ENCODE measurements around the gene STON2. TPM values are rescaled to one million over a fixed set of nuclear protein-coding genes. Genes with fewer than 3 reads are reported as not detected.
A peak's percentile ranks its signal among the peaks of the same experiment; 100 is the strongest.

The STON2 gene
- total RNA-seq, 2 donors from 2014 or later = 12.7 to 23.8 TPM

- intact Hi-C loops (cut with DNase I) = no loop called here
Observed at GRCh38 chr14:81219759-81220579, 180.2 kb downstream of the STON2 start.

GRCh38 chr14:81219210-81219758 lies 180.8 kb downstream of the STON2 start:
- 0% methylated on average over 29 of the region's 29 CpGs for WGBS
- H3K36me3 ChIP-seq = no peaks in the 10 kb centered on the region
- peak; percentile 97 for DNase-seq (ENCODE audit: low spot score)
- peak overlapping the region; percentile 69 to 73 for H3K4me3 ChIP-seq
- no peaks in the 10 kb centered on the region for H3K4me1 ChIP-seq (replicated peaks)
- intact Hi-C loops (cut with DNase I) = no loop called here
- TF ChIP-seq CTCF (IDR thresholded peaks at IDR 0.05) = peak in 1 of 4 experiments; percentile 5
- TF ChIP-seq POLR2AphosphoS5 (IDR thresholded peaks at IDR 0.05) = peak; percentile 100
- peak; percentile 100 for TF ChIP-seq POLR2A (IDR thresholded peaks at IDR 0.05)
- no peaks in the 10 kb centered on the region for H3K9me3 ChIP-seq
- peak overlapping the region; percentile 98 to 99 for H3K27ac ChIP-seq
- H3K27me3 ChIP-seq (replicated peaks; ENCODE audit: insufficient read depth) = no peaks in the 10 kb centered on the region

More at GRCh38 chr14:81219759-81220579, 180.2 kb downstream of the STON2 start:
- TF ChIP-seq CTCF (IDR thresholded peaks at IDR 0.05) (no peak), POLR2A (IDR thresholded peaks at IDR 0.05) (no peak), POLR2AphosphoS5 (IDR thresholded peaks at IDR 0.05) (no peak)
- Histone ChIP-seq H3K9me3 (no peaks in the 10 kb centered on the region), H3K27ac (peak overlapping the region; percentile 98 to 99), H3K36me3 (no peaks in the 10 kb centered on the region), H3K4me1 (replicated peaks) (no peaks in the 10 kb centered on the region), H3K4me3 (peak overlapping the region; percentile 69 to 73), H3K27me3 (replicated peaks; ENCODE audit: insufficient read depth) (no peaks in the 10 kb centered on the region)
- 2% methylated on average over 64 of the region's 84 CpGs for WGBS
- DNase-seq (ENCODE audit: low spot score) = peak; percentile 9

- Histone ChIP-seq H3K9me3 (no peaks in the 10 kb centered on the region), H3K27me3 (replicated peaks; ENCODE audit: insufficient read depth) (no peaks in the 10 kb centered on the region), H3K36me3 (no peaks in the 10 kb centered on the region), H3K27ac (no peak overlapping the region), H3K4me3 (no peak overlapping the region), H3K4me1 (replicated peaks) (no peaks in the 10 kb centered on the region)
- DNase-seq (ENCODE audit: low spot score) = no peak
- intact Hi-C loops (cut with DNase I) = loop anchor here (5.0 kb wide), 1 partner anchor 215 kb away; no protein-coding TSS in a partner anchor
- WGBS = 15% methylated on average over 2 of the region's 2 CpGs
- TF ChIP-seq POLR2AphosphoS5 (IDR thresholded peaks at IDR 0.05) (no peak), POLR2A (IDR thresholded peaks at IDR 0.05) (no peak), CTCF (IDR thresholded peaks at IDR 0.05) (peak in 2 of 4 experiments; percentile 30 to 47)
Observed at GRCh38 chr14:81211844-81212243, 188.3 kb downstream of the STON2 start.

Small RNA genes within 50 kb of the gene (small RNA-seq; reads per million reads assigned to genes)
- gene DYNLL1P1 = 0 reads per million in 2 donors
- gene DYNLL1P2 = 0 reads per million in 2 donors

Other genes with a start within 250 kb of the STON2 start
- gene GTF2A1, start 179.4 kb downstream of the STON2 start, total RNA-seq = 10 to 100 TPM; 21.2 to 54.9 TPM
- 10 to 100 TPM; 42.2 to 81.4 TPM for gene SEL1L, start 133.5 kb upstream of the STON2 start, total RNA-seq

All from prostate gland (tissue), 2 donors.